GM04504 (cell line): Measurements from ENCODE around the gene NAA60.
A peak's percentile ranks its signal among the peaks of the same experiment; 100 is the strongest.
"Not testable (repeated sequence)": the region's sequence is repeated elsewhere in the genome, so short reads cannot be mapped to it uniquely, and the experiment has no call there.

Experiments
- DNase-seq: peaks from one replicate; pipeline ENCODE4 v3.0.0-alpha.2; 2012; ENCODE audit warnings: low read depth

NAA60 gene

GRCh38 chr16:3511286-3512180 is 68.1 kb downstream of the NAA60 start:
- DNase-seq = no peak

- DNase-seq = no peak
Measured at GRCh38 chr16:3513892-3514583, 70.6 kb downstream of the NAA60 start.

- no peak for DNase-seq
Measured at GRCh38 chr16:3514621-3515020, 71.1 kb downstream of the NAA60 start.

- DNase-seq = no peak
Measured at GRCh38 chr16:3515897-3516296, 72.4 kb downstream of the NAA60 start.

- no peak for DNase-seq
Measured at GRCh38 chr16:3518292-3518985, 75.0 kb downstream of the NAA60 start.

GRCh38 chr16:3518986-3519348 is 75.5 kb downstream of the NAA60 start:
- DNase-seq = no peak

- no peak for DNase-seq
Measured at GRCh38 chr16:3519581-3519980, 76.1 kb downstream of the NAA60 start.

- peak; percentile 85 for DNase-seq
Measured at GRCh38 chr16:3520413-3520812, 76.9 kb downstream of the NAA60 start.

GRCh38 chr16:3520841-3521240 is 77.4 kb downstream of the NAA60 start:
- DNase-seq = no peak

GRCh38 chr16:3523281-3523680 is 79.8 kb downstream of the NAA60 start:
- DNase-seq = no peak

- no peak for DNase-seq
Measured at GRCh38 chr16:3525951-3526350, 82.5 kb downstream of the NAA60 start.

- DNase-seq = not testable (repeated sequence)
Measured at GRCh38 chr16:3527216-3527829, 83.8 kb downstream of the NAA60 start.

GRCh38 chr16:3528406-3528805 is 84.9 kb downstream of the NAA60 start:
- DNase-seq = no peak

GRCh38 chr16:3529175-3529574 is 85.7 kb downstream of the NAA60 start:
- no peak for DNase-seq

- DNase-seq = no peak
Measured at GRCh38 chr16:3530371-3530914, 87.0 kb downstream of the NAA60 start.

GRCh38 chr16:3532741-3533140 is 89.3 kb downstream of the NAA60 start:
- DNase-seq = no peak

GRCh38 chr16:3534126-3534525 is 90.6 kb downstream of the NAA60 start:
- no peak for DNase-seq

GRCh38 chr16:3536271-3536731 is 92.8 kb downstream of the NAA60 start:
- peak; percentile 51 for DNase-seq
